HG03442 (cell line): ENCODE results near the gene ANKLE1.

Experiments used
- ATAC-seq: cut with Tn5 transposase; IDR thresholded peaks from one replicate; pipeline ENCODE4 v1.9.1; 2021; ENCODE audit warnings: mild to moderate bottlenecking, moderate library complexity; ENCODE audit not compliant: unreplicated experiment

Gene ANKLE1

GRCh38 chr19:17305216-17305516 lies 23.5 kb downstream of the ANKLE1 start:
- ATAC-seq = no peak

GRCh38 chr19:17305517-17306284 lies 24.0 kb downstream of the ANKLE1 start, which contains the start of gene MRPL34:
Gene MRPL34, plus strand, starts transcription at chr19:17305872. Its CDS starts 21 bp downstream, at chr19:17305893.
- peak; percentile 68 for ATAC-seq

- no peak for ATAC-seq
Observed at GRCh38 chr19:17306285-17306714, 24.6 kb downstream of the ANKLE1 start.

GRCh38 chr19:17307876-17308377 lies 26.2 kb downstream of the ANKLE1 start:
- no peak for ATAC-seq

GRCh38 chr19:17309198-17309964 lies 27.7 kb downstream of the ANKLE1 start, which contains the start of gene DDA1:
Gene DDA1, plus strand, starts transcription at chr19:17309563. Its CDS starts 92 bp downstream, at chr19:17309655.
- peak; percentile 52 for ATAC-seq

- no peak for ATAC-seq
Observed at GRCh38 chr19:17309965-17310461, 28.3 kb downstream of the ANKLE1 start.

- no peak for ATAC-seq
Observed at GRCh38 chr19:17311455-17312188, 29.9 kb downstream of the ANKLE1 start.

- no peak for ATAC-seq
Observed at GRCh38 chr19:17312189-17313113, 30.8 kb downstream of the ANKLE1 start.

- ATAC-seq = no peak
Observed at GRCh38 chr19:17314007-17314593, 32.4 kb downstream of the ANKLE1 start.

GRCh38 chr19:17318966-17319365 lies 37.3 kb downstream of the ANKLE1 start:
- ATAC-seq = no peak

- ATAC-seq = no peak
Observed at GRCh38 chr19:17319473-17320238, 38.0 kb downstream of the ANKLE1 start.

GRCh38 chr19:17320435-17320834 lies 38.7 kb downstream of the ANKLE1 start:
- no peak for ATAC-seq

- ATAC-seq = no peak
Observed at GRCh38 chr19:17321655-17322489, 40.2 kb downstream of the ANKLE1 start.

GRCh38 chr19:17322854-17323253 lies 41.2 kb downstream of the ANKLE1 start:
- ATAC-seq = no peak

GRCh38 chr19:17323300-17323963 lies 41.7 kb downstream of the ANKLE1 start:
- no peak for ATAC-seq

- no peak for ATAC-seq
Observed at GRCh38 chr19:17323964-17324332, 42.2 kb downstream of the ANKLE1 start.

GRCh38 chr19:17324357-17325114 lies 42.8 kb downstream of the ANKLE1 start:
- ATAC-seq = no peak
